T-helper 17 cell (primary cell): ENCODE results near the gene VCAM1. TPM values are rescaled to one million over a fixed set of nuclear protein-coding genes. Genes with fewer than 3 reads are reported as not detected.
A peak's percentile ranks its signal among the peaks of the same experiment; 100 is the strongest.
"Not testable (repeated sequence)": the region's sequence is repeated elsewhere in the genome, so short reads cannot be mapped to it uniquely, and the experiment has no call there.

Experiments
- ATAC-seq: fragments of 150-1000 bp; cut with Tn5 transposase; 2 replicates; pipeline ENCODE4 v1.10.0; 2021; ENCODE audit warnings: mild to moderate bottlenecking, moderate library complexity
- DNase-seq, 3 donors: peaks; one replicate each; pipeline versions ENCODE4 v3.0.0 to v3.0.0-alpha.2; 2020 to 2021
- H3K9me3 ChIP-seq: one replicate; pipeline ENCODE4 v1.7.0; 2013; ENCODE audit warnings: low read length, mild to moderate bottlenecking; ENCODE audit not compliant: control insufficient read depth, poor library complexity, severe bottlenecking
- H3K27ac Mint-ChIP-seq: one replicate; pipeline ENCODE4 v1.8.0; 2022; ENCODE audit warnings: mild to moderate bottlenecking, moderate library complexity, mixed read lengths
- H3K27me3 Mint-ChIP-seq: one replicate; pipeline ENCODE4 v1.8.0; 2022; ENCODE audit warnings: mixed read lengths
- H3K36me3 Mint-ChIP-seq: one replicate; pipeline ENCODE4 v1.8.0; 2022; ENCODE audit warnings: low read depth, mixed read lengths
- H3K4me1 Mint-ChIP-seq: one replicate; pipeline ENCODE4 v1.8.0; 2022; ENCODE audit warnings: mild to moderate bottlenecking, mixed read lengths
- H3K4me3 Mint-ChIP-seq: one replicate; pipeline ENCODE4 v1.8.0; 2022; ENCODE audit warnings: mild to moderate bottlenecking, moderate library complexity, mixed read lengths
- total RNA-seq, 4 donors: library from RNA in 2 of 4; stranded (reverse) in 2 of 4; gene quantifications; one replicate each; pipeline ENCODE4 v1.2.3 and lab custom pipeline; 2022 to 2026

VCAM1 gene
- total RNA-seq, 2 donors from 2014 or later: not detected

DNA sequence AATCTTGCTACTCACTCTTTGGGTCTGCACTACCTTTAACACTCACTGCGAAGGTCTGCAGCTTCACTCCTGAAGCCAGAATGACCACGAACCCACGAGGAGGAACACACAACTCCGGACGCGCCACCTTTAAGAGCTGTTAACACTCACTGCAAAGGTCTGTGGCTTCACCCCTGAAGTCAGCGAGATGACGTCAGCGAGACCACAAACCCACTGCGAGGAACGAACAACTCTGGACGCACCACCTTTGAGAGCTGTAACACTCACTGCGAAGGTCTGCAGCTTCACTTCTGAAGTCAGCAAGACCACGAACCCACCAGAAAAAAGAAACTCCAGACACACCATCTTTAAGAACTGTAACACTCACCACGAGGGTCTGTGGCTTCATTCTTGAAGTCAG, 6.5 kb upstream of the VCAM1 start:
- H3K27me3 Mint-ChIP-seq: peaks cover 19% of the 10 kb centered on the region
- H3K36me3 Mint-ChIP-seq, H3K4me3 Mint-ChIP-seq, DNase-seq, H3K27ac Mint-ChIP-seq, H3K9me3 ChIP-seq, H3K4me1 Mint-ChIP-seq: not testable (repeated sequence)
- peak; percentile 36 for ATAC-seq

DNA sequence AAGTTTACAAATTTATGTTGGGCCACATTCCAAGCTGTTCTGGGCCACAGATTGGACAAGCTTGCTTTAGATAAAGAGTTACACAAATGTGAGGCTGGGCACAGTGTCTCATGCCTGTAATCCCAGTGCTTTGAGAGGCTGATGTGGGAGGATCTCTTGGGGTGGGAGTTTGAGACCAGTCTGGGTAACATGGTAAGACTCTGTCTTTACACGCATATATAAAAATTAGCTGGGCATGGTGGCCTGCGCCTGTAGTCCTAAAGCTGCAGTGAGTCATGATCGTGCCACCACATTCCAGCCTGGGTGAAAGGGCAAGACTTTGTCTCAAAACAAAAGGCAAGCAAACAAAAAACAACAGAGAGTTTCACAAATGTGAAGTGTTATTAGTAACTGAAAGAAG, 5.9 kb upstream of the VCAM1 start:
- H3K27ac Mint-ChIP-seq: no peak overlapping the region
- DNase-seq (no peak), ATAC-seq (no peak)
- peaks cover 23% of the 10 kb centered on the region for H3K27me3 Mint-ChIP-seq
- H3K4me1 Mint-ChIP-seq: no peaks in the 10 kb centered on the region
- H3K36me3 Mint-ChIP-seq: peaks cover 2% of the 10 kb centered on the region
- H3K4me3 Mint-ChIP-seq: no peak overlapping the region
- no peaks in the 10 kb centered on the region for H3K9me3 ChIP-seq

DNA sequence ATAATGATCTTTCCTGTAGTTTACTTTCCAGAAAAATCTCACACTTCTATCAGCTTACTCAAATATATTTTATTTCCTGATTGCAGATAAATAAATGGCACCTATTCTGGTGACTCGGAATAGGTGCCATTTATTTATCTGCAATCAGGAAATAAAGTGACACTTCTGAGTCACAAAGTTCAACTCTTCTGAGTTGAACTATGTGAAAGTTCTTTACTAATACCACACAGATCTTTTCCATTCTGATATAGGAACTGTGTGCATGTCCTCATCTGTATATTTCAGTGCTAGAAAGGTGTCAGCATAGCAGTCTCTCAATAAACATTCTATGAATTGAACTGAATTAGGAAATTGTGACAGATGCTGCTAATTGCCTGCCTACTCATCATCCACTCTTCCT, 4.9 kb upstream of the VCAM1 start:
- Mint-ChIP-seq H3K27ac (no peak overlapping the region), H3K36me3 (peaks cover 2% of the 10 kb centered on the region), H3K4me1 (no peaks in the 10 kb centered on the region), H3K27me3 (peaks cover 27% of the 10 kb centered on the region), H3K4me3 (no peak overlapping the region)
- no peak for DNase-seq
- no peaks in the 10 kb centered on the region for H3K9me3 ChIP-seq
- no peak for ATAC-seq

DNA sequence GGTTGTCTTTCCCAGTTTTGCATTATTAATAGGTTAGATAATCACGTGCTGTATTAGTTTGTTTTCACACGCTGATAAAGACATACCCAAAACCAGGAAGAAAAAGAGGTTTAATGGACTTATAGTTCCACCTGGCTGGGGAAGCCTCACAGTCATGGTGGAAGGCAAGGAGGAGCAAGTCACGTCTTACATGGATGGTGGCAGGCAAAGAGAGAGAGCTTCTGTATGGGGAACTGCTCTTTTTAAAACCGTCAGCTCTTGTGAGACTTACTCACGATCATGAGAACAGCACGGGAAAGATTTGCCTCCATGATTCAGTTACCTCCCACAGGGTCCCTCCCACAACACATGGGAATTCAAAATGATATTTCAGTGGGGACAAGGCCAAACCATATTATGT, 2.3 kb upstream of the VCAM1 start:
- peaks cover 32% of the 10 kb centered on the region for H3K27me3 Mint-ChIP-seq
- H3K4me3 Mint-ChIP-seq: no peak overlapping the region
- no peaks in the 10 kb centered on the region for H3K36me3 Mint-ChIP-seq
- no peaks in the 10 kb centered on the region for H3K9me3 ChIP-seq
- H3K27ac Mint-ChIP-seq: no peak overlapping the region
- peaks cover 2% of the 10 kb centered on the region for H3K4me1 Mint-ChIP-seq
- ATAC-seq: no peak
- DNase-seq: no peak

DNA sequence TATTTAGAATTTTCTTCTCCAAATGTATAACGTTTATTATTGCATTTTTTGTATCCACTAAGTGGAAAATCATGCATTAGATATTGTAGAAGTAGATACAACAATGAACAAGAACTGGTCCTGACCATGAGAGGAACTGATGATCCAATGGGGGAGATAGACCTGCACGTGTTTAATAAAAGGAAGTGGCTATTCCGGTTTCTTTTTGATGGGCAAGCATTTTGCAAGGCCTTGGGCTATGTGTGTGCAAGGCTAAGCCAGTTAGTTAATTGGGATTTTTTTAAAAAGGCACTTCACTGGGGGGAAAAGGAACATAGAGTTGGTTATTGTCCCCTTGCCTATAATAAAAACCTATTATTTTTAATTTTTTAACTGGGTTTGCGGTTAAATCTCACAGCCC, 961 bp upstream of the VCAM1 start:
- Mint-ChIP-seq H3K27ac (no peak overlapping the region), H3K4me1 (peaks cover 2% of the 10 kb centered on the region)
- no peak for ATAC-seq

DNA sequence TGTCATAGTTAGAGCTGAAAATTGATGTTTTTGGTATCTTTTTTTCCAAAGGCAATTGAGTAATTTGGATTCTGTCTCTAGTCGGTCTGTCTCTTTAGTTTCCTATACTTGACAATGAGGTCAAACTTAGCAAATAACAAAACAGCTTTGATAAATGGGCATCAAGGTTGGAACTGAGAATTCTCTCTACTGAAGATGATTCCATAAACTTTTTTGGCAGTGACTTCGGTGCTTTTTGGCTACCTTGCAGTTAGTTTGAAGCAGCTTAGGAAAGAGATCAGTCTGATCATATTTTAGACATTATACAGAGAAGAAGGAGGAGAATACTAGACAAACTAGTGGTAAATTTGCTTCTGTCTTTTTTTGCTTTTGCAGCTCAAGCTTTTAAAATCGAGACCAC, 559 bp downstream of the VCAM1 start:
- ATAC-seq (no peak), DNase-seq (no peak)
- H3K27ac Mint-ChIP-seq: no peak overlapping the region
- H3K4me1 Mint-ChIP-seq: peaks cover 2% of the 10 kb centered on the region
- no peaks in the 10 kb centered on the region for H3K9me3 ChIP-seq
- no peak overlapping the region for H3K4me3 Mint-ChIP-seq
- H3K27me3 Mint-ChIP-seq: peaks cover 54% of the 10 kb centered on the region
- H3K36me3 Mint-ChIP-seq: no peaks in the 10 kb centered on the region

More for the DNA sequence above, 961 bp upstream of the VCAM1 start:
- Mint-ChIP-seq H3K27me3 (peaks cover 42% of the 10 kb centered on the region), H3K4me3 (no peak overlapping the region), H3K36me3 (no peaks in the 10 kb centered on the region)
- DNase-seq: no peak
- H3K9me3 ChIP-seq: no peaks in the 10 kb centered on the region

DNA sequence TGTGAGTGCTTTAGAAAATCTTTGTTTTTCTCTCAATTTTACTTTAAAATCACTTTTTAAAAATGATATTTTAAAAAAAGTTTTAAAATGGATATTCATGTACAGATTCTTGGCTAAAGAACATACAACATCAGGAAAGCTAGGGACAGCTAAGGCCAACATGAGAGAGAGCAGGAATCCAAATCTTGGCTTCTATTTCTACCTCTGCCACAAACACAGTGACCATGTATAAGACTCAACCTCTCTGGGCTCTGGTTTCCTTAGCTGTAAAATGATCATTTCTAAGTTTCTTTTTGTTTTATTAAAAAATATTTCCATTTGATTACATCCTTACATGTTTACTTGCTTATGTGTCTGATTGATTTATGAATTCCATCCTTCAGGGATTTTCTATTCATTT, 1.2 kb downstream of the VCAM1 start:
- no peaks in the 10 kb centered on the region for H3K9me3 ChIP-seq
- ATAC-seq (no peak), DNase-seq (no peak)
- Mint-ChIP-seq H3K4me1 (peaks cover 2% of the 10 kb centered on the region), H3K36me3 (no peaks in the 10 kb centered on the region), H3K4me3 (no peak overlapping the region), H3K27me3 (peaks cover 56% of the 10 kb centered on the region), H3K27ac (no peak overlapping the region)

DNA sequence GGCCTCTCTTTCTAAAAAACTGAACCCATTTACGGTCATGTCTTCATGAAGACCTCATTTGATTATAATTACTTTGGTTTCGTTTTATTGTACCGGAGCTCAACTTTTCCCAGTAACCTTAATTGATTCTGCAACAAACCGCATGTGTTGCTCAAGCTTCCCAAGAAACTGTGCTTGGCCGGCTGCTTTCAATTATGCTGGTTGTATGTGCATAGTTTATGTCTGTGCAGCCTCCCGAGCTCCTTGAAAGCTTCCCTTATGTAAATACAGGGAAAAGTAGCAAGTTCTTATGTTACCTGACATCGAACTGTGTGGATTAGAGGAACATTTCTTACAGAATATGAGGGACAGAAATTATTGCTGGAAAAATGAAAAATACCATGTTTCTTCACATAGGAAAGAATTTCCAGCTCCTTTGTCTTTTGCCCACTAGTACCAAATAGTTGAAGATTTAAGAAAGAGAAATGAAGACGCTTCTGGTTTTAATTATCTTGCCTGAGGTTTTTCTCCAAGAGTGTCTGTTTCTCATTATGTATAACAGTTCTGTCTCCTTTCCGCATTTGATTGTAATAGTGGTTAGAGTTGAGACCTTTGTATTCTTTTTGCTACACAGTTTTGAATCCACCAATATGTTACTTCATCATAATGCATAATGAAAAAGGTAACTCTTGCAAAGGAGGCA, 2.1 kb downstream of the VCAM1 start:
- ATAC-seq: no peak
- Mint-ChIP-seq H3K27me3 (peaks cover 62% of the 10 kb centered on the region), H3K4me3 (no peak overlapping the region), H3K4me1 (peaks cover 2% of the 10 kb centered on the region), H3K36me3 (peaks cover 3% of the 10 kb centered on the region), H3K27ac (no peak overlapping the region)
- no peak for DNase-seq
- H3K9me3 ChIP-seq: no peaks in the 10 kb centered on the region

DNA sequence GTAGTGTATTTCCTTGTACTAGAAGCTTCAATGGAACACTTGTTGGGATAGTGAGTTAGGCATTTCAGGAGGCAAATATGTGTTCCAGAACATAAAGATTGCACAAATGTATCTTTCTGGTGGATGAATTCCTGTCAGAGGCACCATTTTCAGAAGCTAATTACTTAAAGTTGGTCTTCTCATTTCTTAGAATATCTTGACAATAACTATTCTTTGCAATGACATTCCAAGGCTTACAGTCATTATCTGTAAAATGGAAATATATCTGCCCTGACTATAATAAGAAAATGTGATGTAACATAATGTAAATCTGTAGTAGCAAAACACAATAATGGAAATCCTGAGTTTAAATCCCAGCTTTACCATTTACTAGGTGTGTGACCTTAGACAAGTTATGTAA, 2.7 kb downstream of the VCAM1 start:
- Mint-ChIP-seq H3K27ac (no peak overlapping the region), H3K27me3 (peaks cover 65% of the 10 kb centered on the region), H3K4me3 (no peak overlapping the region), H3K36me3 (peaks cover 3% of the 10 kb centered on the region), H3K4me1 (peaks cover 2% of the 10 kb centered on the region)
- no peaks in the 10 kb centered on the region for H3K9me3 ChIP-seq
- ATAC-seq: no peak
- no peak for DNase-seq

DNA sequence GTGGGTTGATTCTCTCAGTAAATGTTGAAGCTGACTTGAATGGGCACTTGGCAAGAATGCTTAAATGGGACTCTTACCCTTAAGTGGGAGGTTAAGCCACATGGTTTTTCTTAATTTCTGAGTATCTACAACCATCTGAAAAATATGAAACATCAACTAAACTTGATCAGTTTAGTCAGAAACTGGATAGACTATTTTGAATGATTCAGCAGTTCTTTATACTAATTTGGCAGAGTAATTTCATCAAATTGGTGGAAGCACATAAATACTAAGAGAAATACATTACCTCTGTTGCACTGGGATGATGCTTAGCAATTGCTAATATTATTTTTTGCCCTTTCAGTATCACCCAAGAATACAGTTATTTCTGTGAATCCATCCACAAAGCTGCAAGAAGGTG, 4.7 kb downstream of the VCAM1 start:
- ATAC-seq (no peak), DNase-seq (no peak)
- Mint-ChIP-seq H3K27ac (no peak overlapping the region), H3K4me1 (peaks cover 2% of the 10 kb centered on the region), H3K27me3 (peaks cover 70% of the 10 kb centered on the region), H3K4me3 (no peak overlapping the region), H3K36me3 (peaks cover 3% of the 10 kb centered on the region)
- H3K9me3 ChIP-seq: no peaks in the 10 kb centered on the region

DNA sequence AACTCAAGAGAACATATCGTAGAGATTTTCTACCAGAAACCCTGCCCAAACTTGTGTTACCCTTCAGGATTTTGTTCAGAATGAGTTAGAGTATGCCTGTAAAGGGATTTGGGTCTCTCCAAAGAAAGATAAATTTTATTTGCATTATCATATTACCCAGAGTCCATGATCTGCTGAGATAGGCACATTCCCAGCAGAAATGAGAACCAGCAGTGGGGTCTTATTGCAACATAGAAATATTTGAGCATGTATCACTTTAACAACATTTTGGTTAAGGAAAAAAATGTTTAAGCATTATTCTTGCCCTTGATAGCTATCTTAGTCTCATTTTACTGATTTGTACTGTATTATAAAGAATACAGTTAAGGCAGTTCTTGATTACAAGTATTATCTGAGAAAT, 10.6 kb downstream of the VCAM1 start:
- peaks cover 27% of the 10 kb centered on the region for H3K27me3 Mint-ChIP-seq
- ATAC-seq: no peak
- no peaks in the 10 kb centered on the region for H3K4me1 Mint-ChIP-seq
- DNase-seq: no peak
- no peaks in the 10 kb centered on the region for H3K9me3 ChIP-seq
- no peak overlapping the region for H3K4me3 Mint-ChIP-seq
- peaks cover 3% of the 10 kb centered on the region for H3K36me3 Mint-ChIP-seq
- no peak overlapping the region for H3K27ac Mint-ChIP-seq

DNA sequence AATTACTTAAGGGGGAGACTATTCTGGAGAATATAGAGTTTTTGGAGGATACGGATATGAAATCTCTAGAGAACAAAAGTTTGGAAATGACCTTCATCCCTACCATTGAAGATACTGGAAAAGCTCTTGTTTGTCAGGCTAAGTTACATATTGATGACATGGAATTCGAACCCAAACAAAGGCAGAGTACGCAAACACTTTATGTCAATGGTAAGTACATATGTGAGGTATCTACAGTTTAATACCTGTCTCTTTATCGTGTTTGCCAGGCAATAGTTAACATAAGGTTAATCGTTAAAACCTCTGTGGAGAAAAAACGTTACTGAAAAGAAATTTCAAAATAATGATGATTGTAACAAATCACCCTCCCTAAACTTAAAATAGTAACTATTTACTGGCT, 11.8 kb downstream of the VCAM1 start:
- no peak for ATAC-seq
- no peaks in the 10 kb centered on the region for H3K9me3 ChIP-seq
- Mint-ChIP-seq H3K27me3 (peaks cover 22% of the 10 kb centered on the region), H3K27ac (no peak overlapping the region), H3K4me3 (no peak overlapping the region), H3K4me1 (no peaks in the 10 kb centered on the region), H3K36me3 (peaks cover 2% of the 10 kb centered on the region)
- DNase-seq: no peak

DNA sequence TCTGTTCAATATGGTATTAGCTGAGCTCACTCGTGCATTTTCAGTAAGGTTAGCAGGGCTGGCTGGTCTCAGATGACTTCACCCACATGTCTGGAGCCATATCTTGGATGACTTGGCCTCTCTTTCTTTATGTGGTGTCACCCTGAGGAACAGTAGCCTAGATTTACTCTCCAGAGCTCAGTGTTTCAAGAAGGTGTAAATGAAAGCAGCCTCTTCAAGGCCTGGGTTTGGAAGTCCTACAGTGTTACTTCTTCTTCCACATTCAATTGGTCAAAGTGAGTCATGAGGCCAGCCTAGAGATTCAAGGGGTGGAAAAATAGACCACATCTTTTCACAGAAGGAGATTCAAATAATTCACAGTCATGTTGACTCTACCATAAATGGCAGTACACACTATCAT, 12.2 kb downstream of the VCAM1 start:
- H3K36me3 Mint-ChIP-seq: no peaks in the 10 kb centered on the region
- no peaks in the 10 kb centered on the region for H3K9me3 ChIP-seq
- no peak overlapping the region for H3K4me3 Mint-ChIP-seq
- peaks cover 18% of the 10 kb centered on the region for H3K27me3 Mint-ChIP-seq
- H3K4me1 Mint-ChIP-seq: no peaks in the 10 kb centered on the region
- H3K27ac Mint-ChIP-seq: no peak overlapping the region
- DNase-seq (no peak), ATAC-seq (no peak)

DNA sequence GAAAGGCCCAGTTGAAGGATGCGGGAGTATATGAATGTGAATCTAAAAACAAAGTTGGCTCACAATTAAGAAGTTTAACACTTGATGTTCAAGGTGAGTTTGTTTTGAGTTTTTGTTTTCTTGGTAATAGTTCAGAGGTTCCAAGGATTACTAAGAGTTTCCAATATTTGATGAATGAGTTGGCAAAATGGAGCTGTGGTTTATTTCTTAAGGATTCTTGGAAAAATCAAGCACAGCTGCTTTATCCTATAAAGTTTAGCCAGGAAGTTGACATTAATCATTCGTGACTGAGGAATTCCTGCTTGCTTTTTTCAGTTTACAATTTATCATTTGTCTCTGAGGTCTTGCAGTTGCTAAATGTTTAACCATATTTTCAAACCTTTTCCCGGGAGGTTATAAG, 15.1 kb downstream of the VCAM1 start:
- no peak for DNase-seq

More for the DNA sequence above, 15.1 kb downstream of the VCAM1 start:
- H3K27ac Mint-ChIP-seq: no peak overlapping the region
- no peak for ATAC-seq
- no peak overlapping the region for H3K4me3 Mint-ChIP-seq
- H3K36me3 Mint-ChIP-seq: no peaks in the 10 kb centered on the region
- no peaks in the 10 kb centered on the region for H3K9me3 ChIP-seq
- H3K4me1 Mint-ChIP-seq: no peaks in the 10 kb centered on the region
- H3K27me3 Mint-ChIP-seq: peaks cover 11% of the 10 kb centered on the region
